IMR-90 (cell line): Measurements from ENCODE around the gene MYO7B. TPM values are rescaled to one million over a fixed set of nuclear protein-coding genes. Genes with fewer than 3 reads are reported as not detected.
A peak's percentile ranks its signal among the peaks of the same experiment; 100 is the strongest.

Experiments used
- ATAC-seq: fragments of 200-7000 bp; cut with Tn5 transposase; 2 replicates; pipeline ENCODE4 v1.9.1; 2020; ENCODE audit warnings: low read depth, mild to moderate bottlenecking, moderate library complexity
- BruUV-seq: library from RNA; stranded (reverse); fragments of 400-500 nt; replicated peaks from 2 replicates; lab custom pipeline; 2021; lab: Mats Ljungman, UMichigan
- CTCF ChIA-PET: fragments of 300-600 bp; formaldehyde crosslinking; extraction: SDS; loops from one replicate; lab custom pipeline; 2021; ENCODE audit warnings: antibody characterized with exemption; lab: Yijun Ruan, JAX
- POLR2A ChIA-PET: fragments of 300-600 bp; sonication (Branson Sonifier 250); formaldehyde crosslinking; loops from one replicate; lab custom pipeline; 2022; ENCODE audit warnings: antibody characterized with exemption; ENCODE audit not compliant: unreplicated experiment; lab: Charles Lee
- DNase-seq: peaks from one replicate; pipeline ENCODE4 v3.0.0; 2013
- H2AFZ ChIP-seq: replicated peaks from 2 replicates; pipeline ENCODE3; 2013; ENCODE audit warnings: low read length, mild to moderate bottlenecking; ENCODE audit not compliant: poor library complexity
- H2AK5ac ChIP-seq: 2 replicates; pipeline ENCODE4 v1.6.1; 2013; ENCODE audit warnings: low read depth, low read length, inconsistent platforms
- H2AK9ac ChIP-seq: replicated peaks from 2 replicates; pipeline ENCODE3; 2013; ENCODE audit warnings: mild to moderate bottlenecking, low read depth, low read length, moderate library complexity; ENCODE audit not compliant: poor library complexity
- H2BK120ac ChIP-seq: 2 replicates; pipeline ENCODE4 v1.6.1; 2013; ENCODE audit warnings: low read depth, low read length, inconsistent platforms
- H2BK15ac ChIP-seq: 3 replicates; pipeline ENCODE4 v1.6.1; 2013; ENCODE audit warnings: low read depth, low read length, inconsistent platforms
- H2BK20ac ChIP-seq: 2 replicates; pipeline ENCODE4 v1.6.1; 2013; ENCODE audit warnings: low read depth, mild to moderate bottlenecking, inconsistent platforms, low read length, moderate library complexity
- H2BK5ac ChIP-seq: 2 replicates; pipeline ENCODE4 v1.6.1; 2013; ENCODE audit warnings: mild to moderate bottlenecking, low read depth, low read length, inconsistent platforms; ENCODE audit not compliant: poor library complexity, severe bottlenecking
- H3K14ac ChIP-seq: replicated peaks from 2 replicates; pipeline ENCODE4 v1.6.1; 2013; ENCODE audit warnings: low read depth, low read length, inconsistent platforms
- H3K18ac ChIP-seq: 2 replicates; pipeline ENCODE4 v1.6.1; 2013; ENCODE audit warnings: low read depth, low read length, control low read depth
- H3K23ac ChIP-seq: 2 replicates; pipeline ENCODE4 v1.6.1; 2013; ENCODE audit warnings: low read depth, low read length, inconsistent platforms
- H3K27ac ChIP-seq: 2 replicates; pipeline ENCODE4 v1.5.1; 2013; ENCODE audit warnings: mild to moderate bottlenecking, control low read depth, low read length; ENCODE audit not compliant: insufficient read depth
- H3K27me3 ChIP-seq: 2 replicates; pipeline ENCODE4 v1.6.1; 2013; ENCODE audit warnings: low read length; ENCODE audit not compliant: control insufficient read depth, insufficient read depth
- H3K36me3 ChIP-seq: 2 replicates; pipeline ENCODE4 v1.6.1; 2013; ENCODE audit warnings: low read length, mixed read lengths; ENCODE audit not compliant: control insufficient read depth, insufficient read depth
- H3K4ac ChIP-seq: 2 replicates; pipeline ENCODE4 v1.6.1; 2013; ENCODE audit warnings: low read depth, low read length, inconsistent platforms
- H3K4me1 ChIP-seq: 2 replicates; pipeline ENCODE4 v1.6.1; 2013; ENCODE audit warnings: low read length, mixed read lengths; ENCODE audit not compliant: control insufficient read depth, insufficient read depth
- H3K4me2 ChIP-seq: 2 replicates; pipeline ENCODE4 v1.6.1; 2013; ENCODE audit warnings: low read depth, mild to moderate bottlenecking, control low read depth, low read length, moderate library complexity
- H3K4me3 ChIP-seq: 2 replicates; pipeline ENCODE4 v1.5.1; 2013; ENCODE audit warnings: low read depth, mild to moderate bottlenecking, control low read depth, low read length, moderate library complexity; ENCODE audit not compliant: insufficient read depth
- H3K56ac ChIP-seq: 2 replicates; pipeline ENCODE4 v1.6.1; 2013; ENCODE audit warnings: low read length, inconsistent platforms; ENCODE audit not compliant: insufficient read depth; ENCODE audit errors: extremely low read depth
- H3K79me1 ChIP-seq, 2 experiments: 2 replicates each; pipeline ENCODE4 v1.6.1; 2013; ENCODE audit warnings: low read length in 2 of 2, inconsistent platforms in 1 of 2, low read depth in 1 of 2
- H3K9ac ChIP-seq: 2 replicates; pipeline ENCODE4 v1.6.1; 2013; ENCODE audit warnings: low read depth, low read length, control low read depth
- H3K9me1 ChIP-seq: 2 replicates; pipeline ENCODE4 v1.6.1; 2013; ENCODE audit warnings: low read length, inconsistent platforms; ENCODE audit not compliant: insufficient read depth
- H3K9me3 ChIP-seq: 2 replicates; pipeline ENCODE4 v1.6.1; 2013; ENCODE audit warnings: low read length; ENCODE audit not compliant: control insufficient read depth, insufficient read depth
- H4K20me1 ChIP-seq: 2 replicates; pipeline ENCODE4 v1.6.1; 2013; ENCODE audit warnings: low read length, inconsistent platforms; ENCODE audit not compliant: insufficient read depth
- H4K5ac ChIP-seq: 2 replicates; pipeline ENCODE4 v1.6.1; 2013; ENCODE audit warnings: mild to moderate bottlenecking, low read depth, low read length, control low read depth
- H4K8ac ChIP-seq, 2 experiments: 2 replicates each; pipeline ENCODE4 v1.6.1; 2013; ENCODE audit warnings: low read depth in 2 of 2, low read length in 2 of 2, control low read depth in 1 of 2, inconsistent platforms in 1 of 2
- H4K91ac ChIP-seq: 2 replicates; pipeline ENCODE4 v1.6.1; 2013; ENCODE audit warnings: low read depth, low read length, inconsistent platforms; ENCODE audit not compliant: insufficient read depth
- BHLHE40 ChIP-seq: fragments of 150-350 bp; IDR thresholded peaks from 2 replicates; pipeline ENCODE4 v1.6.1; 2016; ENCODE audit warnings: mild to moderate bottlenecking, low read depth, low read length
- CEBPB ChIP-seq: IDR thresholded peaks from 2 replicates; pipeline ENCODE4 v1.6.1; 2012; ENCODE audit warnings: low read depth, low read length, improper control_type of control experiment
- CHD1 ChIP-seq: IDR thresholded peaks from 2 replicates; pipeline ENCODE4 v1.6.1; 2012; ENCODE audit warnings: low read depth, low read length, improper control_type of control experiment
- FOS ChIP-seq: fragments of 150-350 bp; IDR thresholded peaks from 2 replicates; pipeline ENCODE4 v1.6.1; 2016; ENCODE audit warnings: low read depth, low read length
- MAFK ChIP-seq: IDR thresholded peaks from 2 replicates; pipeline ENCODE4 v1.6.1; 2012; ENCODE audit warnings: low read depth, low read length, improper control_type of control experiment
- MAZ ChIP-seq: IDR thresholded peaks from 2 replicates; pipeline ENCODE4 v1.6.1; 2012; ENCODE audit warnings: low read depth, mild to moderate bottlenecking, low read length, improper control_type of control experiment, moderate library complexity, borderline replicate concordance
- MXI1 ChIP-seq: IDR thresholded peaks from 2 replicates; pipeline ENCODE4 v1.6.1; 2012; ENCODE audit warnings: low read depth, mild to moderate bottlenecking, low read length, moderate library complexity, borderline replicate concordance
- NFE2L2 ChIP-seq: fragments of 150-350 bp; IDR thresholded peaks from 2 replicates; pipeline ENCODE4 v1.6.1; 2016; ENCODE audit warnings: low read depth, mild to moderate bottlenecking, low read length
- POLR2A ChIP-seq: IDR thresholded peaks from 2 replicates; pipeline ENCODE4 v1.6.1; 2012; ENCODE audit warnings: mild to moderate bottlenecking, low read depth, low read length
- RAD21 ChIP-seq: IDR thresholded peaks from 2 replicates; pipeline ENCODE4 v1.6.1; 2012; ENCODE audit warnings: low read length, improper control_type of control experiment
- RCOR1 ChIP-seq: IDR thresholded peaks from 2 replicates; pipeline ENCODE4 v1.6.1; 2012; ENCODE audit warnings: mild to moderate bottlenecking, low read length, improper control_type of control experiment; ENCODE audit not compliant: insufficient replicate concordance
- RFX5 ChIP-seq: IDR thresholded peaks from 2 replicates; pipeline ENCODE4 v1.8.0; 2012; ENCODE audit warnings: low read depth, mild to moderate bottlenecking, low read length, moderate library complexity
- SMC3 ChIP-seq: fragments of 150-350 bp; IDR thresholded peaks from 2 replicates; pipeline ENCODE4 v1.6.1; 2016; ENCODE audit warnings: low read depth, mild to moderate bottlenecking, antibody characterized with exemption, low read length, moderate library complexity
- WGBS, 2 experiments: methylation state at CpG; one replicate each; pipeline versions ENCODE4 v1.1.5 to v1.1.7; 2013; ENCODE audit warnings: missing lambda C conversion rate in 2 of 2; ENCODE audit not compliant: insufficient read length in 1 of 2; ENCODE audit errors: extremely low coverage in 2 of 2; 5-methylcytosine and 5-hydroxymethylcytosine counted together
- dilution Hi-C: fragments of 300-500 bp; cut with HindIII; formaldehyde crosslinking; loops from one replicate; pipeline ENCODE4 v1.14.3; 2018; ENCODE audit warnings: low sequenced_read_pairs; ENCODE audit not compliant: unreplicated experiment
- in situ Hi-C: fragments of 300-500 bp; cut with MboI; formaldehyde crosslinking; loops from 3 replicates; pipeline ENCODE4 v1.14.3; 2019; ENCODE audit warnings: low sequenced_read_pairs, inconsistent platforms, mixed read lengths
- intact Hi-C: fragments of 100-400 bp; cut with micrococcal nuclease; formaldehyde crosslinking; loops from 2 replicates; pipeline ENCODE4 v1.10.0; 2022
- polyA plus RNA-seq, 3 experiments: library from polyadenylated mRNA; depleted of rRNA; stranded (reverse); fragments of >200 nt; gene quantifications; 2 replicates each; pipeline ENCODE4 v1.2.3, GENCODE V29; 2012; ENCODE audit warnings: low replicate concordance in 1 of 3
- total RNA-seq: library from RNA; depleted of rRNA; stranded (reverse); fragments of >200 nt; gene quantifications from 2 replicates; pipeline ENCODE4 v1.2.3, GENCODE V29; 2012
- TF ChIP-seq, protein P1 (sequence below): fragments of 150-350 bp; IDR thresholded peaks from 2 replicates; pipeline ENCODE4 v1.6.1; 2017; ENCODE audit warnings: mild to moderate bottlenecking, antibody characterized with exemption, low read length, low read depth
- TF ChIP-seq, protein P2 (sequence below): fragments of 150-350 bp; IDR thresholded peaks from 2 replicates; pipeline ENCODE4 v1.6.1; 2016; ENCODE audit warnings: low read depth, mild to moderate bottlenecking, low read length, moderate library complexity, borderline replicate concordance
- TF ChIP-seq, protein P3 (sequence below): conservative IDR thresholded peaks from 2 replicates; pipeline ENCODE4 v1.5.1; 2012; ENCODE audit warnings: mild to moderate bottlenecking, low read depth, low read length, improper control_type of control experiment

MYO7B gene
- total and polyA plus RNA-seq, 2 of the 4 experiments (the other 2 are of a cell fraction), result 0.18 to 0.46 TPM

DNA sequence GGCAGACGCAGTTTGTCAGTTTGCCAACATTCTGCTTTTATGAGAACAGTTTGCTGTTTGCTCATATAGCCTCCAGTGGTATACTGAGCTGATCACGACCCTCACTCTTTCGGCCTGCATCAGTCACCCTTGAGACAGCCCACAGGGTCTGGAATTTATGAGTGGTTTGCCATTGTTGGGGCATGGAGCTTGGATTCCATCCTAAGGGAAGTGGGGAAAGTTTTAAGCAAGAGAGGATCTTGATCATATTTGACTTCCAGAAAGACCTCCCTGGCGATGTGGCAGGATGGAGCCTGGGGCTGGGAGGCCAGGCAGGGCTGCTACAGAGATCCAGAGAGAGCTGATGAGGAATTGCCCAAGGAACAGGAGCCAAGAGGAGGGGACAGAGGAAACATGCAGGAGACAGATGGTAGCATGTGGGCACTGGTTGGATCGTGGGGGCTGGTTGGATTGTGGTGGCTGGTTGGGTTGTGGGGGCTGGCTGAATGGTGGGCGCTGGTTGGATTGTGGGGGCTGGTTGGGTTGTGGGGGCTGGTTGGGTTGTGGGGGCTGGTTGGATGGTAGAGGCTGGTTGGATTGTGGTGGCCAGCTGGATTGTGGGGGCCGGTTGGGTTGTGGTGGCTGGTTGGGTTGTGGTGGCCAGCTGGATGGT is 83.2 kb downstream of the MYO7B start:
- no peak overlapping the region for H3K27ac ChIP-seq
- no peaks in the 10 kb centered on the region for H4K20me1 ChIP-seq
- in situ Hi-C loops, result no loop called here
- no peak overlapping the region for H3K4ac ChIP-seq
- H3K27me3 ChIP-seq, result peaks cover 2% of the 10 kb centered on the region; the same call in 1 of the 2 replicates
- H2AFZ ChIP-seq, result peak overlapping the region; percentile 62
- H2AK5ac ChIP-seq, result no peak overlapping the region
- peaks cover 3% of the 10 kb centered on the region for H3K4me1 ChIP-seq
- no peak for ATAC-seq
- ChIA-PET CTCF (no interaction called here), POLR2A (no interaction called here)
- H3K36me3 ChIP-seq, result no peaks in the 10 kb centered on the region
- 80% methylated on average over 1 of the region's 7 CpGs; no CpG with 5 or more reads in 1 of the 2 experiments for WGBS, 2 experiments
- no peak for DNase-seq
- H2BK20ac ChIP-seq, result no peak overlapping the region
- no peak overlapping the region for H3K9ac ChIP-seq
- dilution Hi-C loops, result no loop called here
- no peak overlapping the region for H4K5ac ChIP-seq
- TF ChIP-seq CHD1 (no peak), BHLHE40 (no peak), NFE2L2 (no peak), RCOR1 (no peak), MAFK (no peak), MXI1 (no peak), FOS (no peak), SMC3 (no peak), RFX5 (no peak), POLR2A (no peak), RAD21 (no peak), MAZ (no peak), CEBPB (no peak)
- TF ChIP-seq, protein P1, sequence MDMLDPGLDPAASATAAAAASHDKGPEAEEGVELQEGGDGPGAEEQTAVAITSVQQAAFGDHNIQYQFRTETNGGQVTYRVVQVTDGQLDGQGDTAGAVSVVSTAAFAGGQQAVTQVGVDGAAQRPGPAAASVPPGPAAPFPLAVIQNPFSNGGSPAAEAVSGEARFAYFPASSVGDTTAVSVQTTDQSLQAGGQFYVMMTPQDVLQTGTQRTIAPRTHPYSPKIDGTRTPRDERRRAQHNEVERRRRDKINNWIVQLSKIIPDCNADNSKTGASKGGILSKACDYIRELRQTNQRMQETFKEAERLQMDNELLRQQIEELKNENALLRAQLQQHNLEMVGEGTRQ, result no peak
- TF ChIP-seq, protein P2, sequence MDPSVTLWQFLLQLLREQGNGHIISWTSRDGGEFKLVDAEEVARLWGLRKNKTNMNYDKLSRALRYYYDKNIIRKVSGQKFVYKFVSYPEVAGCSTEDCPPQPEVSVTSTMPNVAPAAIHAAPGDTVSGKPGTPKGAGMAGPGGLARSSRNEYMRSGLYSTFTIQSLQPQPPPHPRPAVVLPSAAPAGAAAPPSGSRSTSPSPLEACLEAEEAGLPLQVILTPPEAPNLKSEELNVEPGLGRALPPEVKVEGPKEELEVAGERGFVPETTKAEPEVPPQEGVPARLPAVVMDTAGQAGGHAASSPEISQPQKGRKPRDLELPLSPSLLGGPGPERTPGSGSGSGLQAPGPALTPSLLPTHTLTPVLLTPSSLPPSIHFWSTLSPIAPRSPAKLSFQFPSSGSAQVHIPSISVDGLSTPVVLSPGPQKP, result no peak
- TF ChIP-seq, protein P3, sequence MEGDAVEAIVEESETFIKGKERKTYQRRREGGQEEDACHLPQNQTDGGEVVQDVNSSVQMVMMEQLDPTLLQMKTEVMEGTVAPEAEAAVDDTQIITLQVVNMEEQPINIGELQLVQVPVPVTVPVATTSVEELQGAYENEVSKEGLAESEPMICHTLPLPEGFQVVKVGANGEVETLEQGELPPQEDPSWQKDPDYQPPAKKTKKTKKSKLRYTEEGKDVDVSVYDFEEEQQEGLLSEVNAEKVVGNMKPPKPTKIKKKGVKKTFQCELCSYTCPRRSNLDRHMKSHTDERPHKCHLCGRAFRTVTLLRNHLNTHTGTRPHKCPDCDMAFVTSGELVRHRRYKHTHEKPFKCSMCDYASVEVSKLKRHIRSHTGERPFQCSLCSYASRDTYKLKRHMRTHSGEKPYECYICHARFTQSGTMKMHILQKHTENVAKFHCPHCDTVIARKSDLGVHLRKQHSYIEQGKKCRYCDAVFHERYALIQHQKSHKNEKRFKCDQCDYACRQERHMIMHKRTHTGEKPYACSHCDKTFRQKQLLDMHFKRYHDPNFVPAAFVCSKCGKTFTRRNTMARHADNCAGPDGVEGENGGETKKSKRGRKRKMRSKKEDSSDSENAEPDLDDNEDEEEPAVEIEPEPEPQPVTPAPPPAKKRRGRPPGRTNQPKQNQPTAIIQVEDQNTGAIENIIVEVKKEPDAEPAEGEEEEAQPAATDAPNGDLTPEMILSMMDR, result no peak
- no peak overlapping the region for H3K23ac ChIP-seq
- H3K18ac ChIP-seq, result no peak overlapping the region
- no TSS peak for BruUV-seq
- H3K4me3 ChIP-seq, result no peak overlapping the region
- H3K79me1 ChIP-seq, result no peaks in the 10 kb centered on the region
- no peak overlapping the region for H3K56ac ChIP-seq
- intact Hi-C loops, result no loop called here
- H3K14ac ChIP-seq, result no peak overlapping the region
- no peak overlapping the region for H2AK9ac ChIP-seq
- H3K9me1 ChIP-seq, result peaks cover 6% of the 10 kb centered on the region; the same call in 1 of the 2 replicates
- no peak overlapping the region for H3K4me2 ChIP-seq
- no peak overlapping the region for H2BK120ac ChIP-seq
- H4K91ac ChIP-seq, result no peak overlapping the region
- peaks cover 2% of the 10 kb centered on the region for H3K9me3 ChIP-seq
- H2BK15ac ChIP-seq, result no peak overlapping the region
- no peak overlapping the region for H4K8ac ChIP-seq
- H2BK5ac ChIP-seq, result no peak overlapping the region
